Activated CD8-positive, alpha-beta memory T cell treated with anti-CD3 and anti-CD28 coated beads, Interleukin-2, amount 10 ng/mL, durations not matched to agents 7 days and 5 days (primary cell): ENCODE results near the gene SLC7A8. TPM values are rescaled to one million over a fixed set of nuclear protein-coding genes. Genes with fewer than 3 reads are reported as not detected.
"Not testable (repeated sequence)": the region's sequence is repeated elsewhere in the genome, so short reads cannot be mapped to it uniquely, and the experiment has no call there.

ENCODE experiments used
- ATAC-seq: fragments of 150-1000 bp; cut with Tn5 transposase; one replicate; pipeline ENCODE4 v1.10.0; 2021; ENCODE audit warnings: moderate library complexity
- CTCF ChIA-PET: fragments of 350-600 bp; sonication (Branson Sonifier 250); formaldehyde crosslinking; loops from one replicate; lab custom pipeline; 2021; ENCODE audit warnings: antibody characterized with exemption; lab: Charles Lee
- DNase-seq: peaks from one replicate; pipeline ENCODE4 v3.0.0-alpha.2; 2020
- H3K27ac Mint-ChIP-seq: one replicate; pipeline ENCODE4 v1.8.0; 2021; ENCODE audit warnings: mild to moderate bottlenecking, mixed read lengths
- H3K27me3 Mint-ChIP-seq: one replicate; pipeline ENCODE4 v1.8.0; 2021; ENCODE audit warnings: mixed read lengths
- H3K36me3 Mint-ChIP-seq: one replicate; pipeline ENCODE4 v1.8.0; 2021; ENCODE audit warnings: mild to moderate bottlenecking, mixed read lengths
- H3K4me1 Mint-ChIP-seq: one replicate; pipeline ENCODE4 v1.8.0; 2021; ENCODE audit warnings: mixed read lengths
- H3K4me3 Mint-ChIP-seq: one replicate; pipeline ENCODE4 v1.8.0; 2021; ENCODE audit warnings: mild to moderate bottlenecking, moderate library complexity, mixed read lengths
- H3K9me3 Mint-ChIP-seq: one replicate; pipeline ENCODE4 v1.8.0; 2022; ENCODE audit warnings: low read depth, mixed read lengths
- total RNA-seq, 2 experiments: library from RNA; stranded (reverse); gene quantifications; one replicate each; pipeline ENCODE4 v1.2.3, GENCODE V29; 2021

SLC7A8 gene
- total RNA-seq, 2 experiments from 2014 or later: 0.54 to 0.91 TPM

DNA sequence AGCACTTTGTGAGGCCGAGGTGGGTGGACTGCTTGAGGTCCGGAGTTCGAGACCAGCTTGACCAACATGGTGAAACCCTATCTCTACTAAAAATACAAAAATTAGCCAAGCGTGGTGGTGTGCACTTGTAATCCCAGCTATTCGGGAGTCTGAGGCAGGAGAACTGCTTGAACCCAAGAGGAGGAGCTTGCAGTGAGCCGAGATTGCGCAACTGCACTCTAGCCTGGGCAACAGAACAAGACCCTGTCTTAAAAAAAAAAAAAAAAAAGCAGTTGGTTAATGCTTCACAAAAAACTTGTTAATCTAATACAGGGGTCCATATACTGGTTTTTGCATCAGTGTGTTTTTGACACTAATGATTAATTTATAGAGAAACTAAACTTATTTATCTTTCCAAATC, 18.5 kb upstream of the SLC7A8 start:
- no peaks in the 10 kb centered on the region for H3K36me3 Mint-ChIP-seq
- no peak for ATAC-seq
- CTCF ChIA-PET: interaction anchor here (1.6 to 1.8 kb wide), 2 partner anchors 12 to 14 kb away, joined by 4 read pairs; no protein-coding TSS in a partner anchor
- no peaks in the 10 kb centered on the region for H3K4me1 Mint-ChIP-seq
- DNase-seq: no peak
- H3K4me3 Mint-ChIP-seq: no peak overlapping the region
- H3K27ac Mint-ChIP-seq: no peak overlapping the region
- H3K9me3 Mint-ChIP-seq: no peaks in the 10 kb centered on the region
- H3K27me3 Mint-ChIP-seq: peaks cover 12% of the 10 kb centered on the region

DNA sequence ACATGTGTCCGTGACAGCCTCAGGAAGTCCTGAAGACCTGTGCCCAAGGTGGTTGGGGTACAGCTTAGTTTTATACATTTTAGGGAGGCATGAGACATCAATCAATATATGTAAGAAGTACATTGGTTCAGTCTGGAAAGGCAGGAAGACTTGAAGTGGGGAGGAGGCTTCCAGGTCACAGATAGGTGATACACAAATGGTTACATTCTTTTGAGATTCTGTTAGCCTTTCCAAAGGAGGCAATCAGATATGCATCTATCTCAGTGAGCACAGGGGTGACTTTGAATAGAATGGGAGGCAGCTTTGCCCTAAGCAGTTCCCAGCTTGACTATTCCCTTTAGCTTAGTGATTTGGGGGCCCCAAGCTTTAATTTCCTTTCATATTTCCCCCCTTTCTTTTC, 15.7 kb upstream of the SLC7A8 start:
- CTCF ChIA-PET: interaction anchor here (0.6 to 2.4 kb wide), 2 partner anchors 78 to 420 kb away, joined by 3 to 12 read pairs; no protein-coding TSS in a partner anchor
- not testable (repeated sequence) for H3K36me3 Mint-ChIP-seq, H3K27me3 Mint-ChIP-seq, H3K9me3 Mint-ChIP-seq, H3K4me3 Mint-ChIP-seq, DNase-seq, H3K27ac Mint-ChIP-seq, H3K4me1 Mint-ChIP-seq, ATAC-seq

DNA sequence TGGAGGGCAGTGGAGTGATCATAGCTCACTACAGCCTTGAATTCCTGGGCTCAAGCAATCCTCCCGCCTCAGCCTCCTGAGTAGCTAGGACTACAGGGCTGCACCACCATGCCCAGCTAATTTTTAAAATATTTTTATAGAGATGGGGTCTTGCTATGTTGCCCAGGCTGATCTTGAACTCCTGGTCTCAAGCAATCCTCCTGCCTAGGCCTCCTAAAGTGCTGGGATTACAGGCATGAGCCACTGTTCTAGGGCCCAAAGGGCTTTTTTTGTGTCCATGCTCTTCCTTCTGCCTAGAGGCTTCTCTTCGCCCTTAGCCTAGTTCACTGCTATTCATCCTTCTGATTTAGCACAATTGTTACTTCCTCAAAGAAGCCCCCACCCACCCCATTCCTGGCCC, 13.0 kb upstream of the SLC7A8 start:
- H3K4me1 Mint-ChIP-seq, CTCF ChIA-PET, ATAC-seq, H3K4me3 Mint-ChIP-seq, H3K27ac Mint-ChIP-seq, H3K36me3 Mint-ChIP-seq, H3K9me3 Mint-ChIP-seq, DNase-seq: not testable (repeated sequence)
- H3K27me3 Mint-ChIP-seq: peaks cover 11% of the 10 kb centered on the region

DNA sequence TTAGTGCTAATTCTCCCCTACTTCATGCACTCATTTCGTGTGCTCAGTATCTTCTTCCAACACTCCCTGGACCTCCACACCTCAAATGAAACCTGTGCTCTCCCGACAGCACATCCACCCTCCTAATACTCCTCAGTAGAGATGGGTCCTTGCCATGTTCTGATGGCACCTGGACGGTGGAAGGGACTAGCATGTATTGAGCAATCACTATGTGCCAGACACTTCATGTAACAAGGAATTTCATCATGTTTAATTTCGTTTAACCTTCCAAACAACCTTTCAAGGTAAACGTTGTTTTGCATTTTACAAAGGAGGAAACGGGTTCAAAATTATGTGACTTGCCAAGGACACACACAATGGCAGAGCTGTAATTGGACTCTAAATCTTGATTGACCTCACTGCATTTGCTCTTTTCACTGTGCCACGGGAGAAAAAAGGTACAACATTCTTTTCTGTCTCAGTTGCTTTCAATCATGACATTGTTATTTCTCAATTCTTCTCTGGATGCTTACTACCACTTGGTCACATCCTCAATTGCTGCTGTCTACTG, 12.2 kb upstream of the SLC7A8 start:
- Mint-ChIP-seq H3K9me3 (no peaks in the 10 kb centered on the region), H3K36me3 (peaks cover 1% of the 10 kb centered on the region), H3K4me3 (no peak overlapping the region), H3K4me1 (no peaks in the 10 kb centered on the region), H3K27me3 (peaks cover 11% of the 10 kb centered on the region), H3K27ac (no peak overlapping the region)
- ATAC-seq (no peak), DNase-seq (no peak)
- CTCF ChIA-PET: no interaction called here

DNA sequence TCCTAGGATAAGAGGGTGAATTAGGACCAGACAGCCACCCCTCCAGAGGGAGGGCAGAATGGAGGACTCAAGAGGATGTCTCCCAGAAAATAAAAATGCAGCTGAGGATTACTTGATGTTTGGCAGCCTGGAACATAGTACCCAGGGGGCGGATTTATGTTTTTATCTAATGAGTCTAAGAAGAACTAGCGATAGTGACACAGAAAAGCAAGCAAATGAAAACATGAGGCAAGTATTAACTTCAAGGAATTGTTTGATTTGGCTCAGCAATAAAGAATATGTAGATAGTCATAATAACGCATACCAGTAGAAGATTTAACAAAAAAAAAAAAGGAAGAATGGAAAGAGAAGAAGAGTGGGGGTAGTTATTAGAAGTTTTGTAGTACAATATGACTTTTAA, 10.0 kb upstream of the SLC7A8 start:
- ATAC-seq: no peak
- CTCF ChIA-PET: interaction anchor here (1.5 kb wide), 1 partner anchor 73 kb away, joined by 5 read pairs; no protein-coding TSS in a partner anchor
- no peak for DNase-seq
- H3K27me3 Mint-ChIP-seq: peaks cover 11% of the 10 kb centered on the region
- H3K4me1 Mint-ChIP-seq: no peaks in the 10 kb centered on the region
- H3K9me3 Mint-ChIP-seq: no peaks in the 10 kb centered on the region
- peaks cover 1% of the 10 kb centered on the region for H3K36me3 Mint-ChIP-seq
- no peak overlapping the region for H3K27ac Mint-ChIP-seq
- H3K4me3 Mint-ChIP-seq: no peak overlapping the region

DNA sequence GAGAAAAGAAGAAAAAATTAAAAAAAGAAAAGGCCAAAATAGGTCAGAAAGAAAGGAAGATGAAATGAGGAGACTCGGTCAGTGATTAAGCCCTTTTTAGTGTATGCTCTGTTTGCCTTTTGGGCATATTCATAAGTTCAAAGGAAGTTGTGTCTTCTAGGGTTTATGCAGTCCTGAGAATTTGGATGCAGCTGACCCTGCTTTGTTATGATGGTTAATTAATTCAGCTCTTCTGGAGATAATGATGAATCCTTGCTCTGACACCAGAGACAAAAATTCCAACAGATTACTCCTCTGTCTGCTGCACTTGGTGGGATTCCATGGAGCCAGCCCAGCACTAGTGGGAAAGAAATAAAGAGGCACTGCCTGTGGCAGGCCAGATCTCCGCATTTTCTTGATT, 4.5 kb upstream of the SLC7A8 start:
- no peak for DNase-seq
- no peaks in the 10 kb centered on the region for H3K9me3 Mint-ChIP-seq
- H3K27me3 Mint-ChIP-seq: peaks cover 8% of the 10 kb centered on the region
- no peak overlapping the region for H3K27ac Mint-ChIP-seq
- H3K4me1 Mint-ChIP-seq: no peaks in the 10 kb centered on the region
- no peak overlapping the region for H3K4me3 Mint-ChIP-seq
- no peak for ATAC-seq
- CTCF ChIA-PET: interaction anchor here (0.9 to 18.4 kb wide), 11 partner anchors 10 to 119 kb away, joined by 3 to 285 read pairs (median 4); partner anchors contain the start of genes ACIN1 and C14orf119
- no peaks in the 10 kb centered on the region for H3K36me3 Mint-ChIP-seq

DNA sequence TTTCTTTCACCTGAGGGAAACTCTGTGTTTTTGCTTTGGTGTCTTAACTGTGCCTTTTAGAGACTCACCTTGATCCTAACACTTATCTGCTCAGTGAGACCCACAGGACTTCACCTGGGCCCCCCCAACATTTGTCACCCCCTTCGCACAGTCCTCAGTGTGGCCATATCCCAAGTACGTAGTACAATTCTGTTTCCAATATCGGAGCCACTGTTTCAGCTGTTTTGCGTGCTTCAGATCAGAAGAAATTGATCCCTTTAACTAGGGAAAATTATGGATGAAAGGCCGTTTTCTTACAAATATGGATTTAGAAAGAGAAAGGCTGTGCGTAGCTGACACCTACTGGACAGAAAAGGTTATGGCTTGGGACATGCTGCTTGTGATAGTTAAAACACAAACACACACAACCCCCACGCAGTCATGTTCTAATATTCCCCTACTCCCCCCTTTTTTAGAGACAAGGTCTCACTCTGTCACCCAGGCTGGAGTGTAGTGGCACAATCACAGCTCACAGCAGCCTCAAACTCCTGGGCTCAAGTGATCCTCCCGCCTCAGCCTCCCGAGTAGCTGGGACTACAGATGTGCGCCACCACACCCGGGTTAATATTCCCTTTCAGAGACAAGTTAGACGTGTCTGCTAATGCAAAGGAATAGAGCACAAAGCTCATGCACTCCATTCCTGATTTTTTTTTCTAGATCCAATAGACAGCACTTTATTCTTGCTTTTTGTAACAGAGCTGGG, 3.6 kb upstream of the SLC7A8 start:
- Mint-ChIP-seq H3K9me3 (no peaks in the 10 kb centered on the region), H3K27ac (no peak overlapping the region), H3K27me3 (peaks cover 8% of the 10 kb centered on the region), H3K4me1 (no peaks in the 10 kb centered on the region), H3K4me3 (no peak overlapping the region), H3K36me3 (no peaks in the 10 kb centered on the region)
- ATAC-seq (no peak), DNase-seq (no peak)
- CTCF ChIA-PET: interaction anchor here (0.7 to 18.4 kb wide), 19 partner anchors 10 to 201 kb away, joined by 3 to 285 read pairs (median 5); partner anchors contain the start of genes ACIN1 and C14orf119

DNA sequence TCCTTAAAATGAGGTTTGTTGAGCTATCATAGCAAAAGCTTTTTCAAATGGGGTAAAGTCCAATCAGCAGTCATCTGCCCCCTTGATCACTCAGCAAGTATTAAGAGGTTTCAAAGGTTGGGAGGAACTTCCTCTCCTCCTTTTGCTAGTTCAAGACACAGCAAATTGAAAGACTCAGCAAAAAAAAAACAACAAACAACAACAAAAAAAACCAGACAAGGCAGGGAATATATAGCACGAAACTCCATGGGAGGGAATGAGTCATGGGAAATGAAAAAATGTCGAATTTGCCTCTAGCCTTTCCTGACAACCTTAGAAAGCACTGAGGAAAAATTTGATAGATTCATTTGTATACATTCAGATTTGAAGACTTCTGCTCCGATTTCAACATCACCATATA, 1.6 kb upstream of the SLC7A8 start:
- Mint-ChIP-seq H3K27me3 (peaks cover 19% of the 10 kb centered on the region), H3K4me3 (no peak overlapping the region), H3K36me3 (no peaks in the 10 kb centered on the region), H3K4me1 (peaks cover 2% of the 10 kb centered on the region), H3K9me3 (no peaks in the 10 kb centered on the region), H3K27ac (no peak overlapping the region)
- CTCF ChIA-PET: interaction anchor here (0.9 to 18.4 kb wide), 6 partner anchors 53 to 130 kb away, joined by 3 to 285 read pairs (median 4); partner anchors contain the start of gene PPP1R3E
- ATAC-seq (no peak), DNase-seq (no peak)

DNA sequence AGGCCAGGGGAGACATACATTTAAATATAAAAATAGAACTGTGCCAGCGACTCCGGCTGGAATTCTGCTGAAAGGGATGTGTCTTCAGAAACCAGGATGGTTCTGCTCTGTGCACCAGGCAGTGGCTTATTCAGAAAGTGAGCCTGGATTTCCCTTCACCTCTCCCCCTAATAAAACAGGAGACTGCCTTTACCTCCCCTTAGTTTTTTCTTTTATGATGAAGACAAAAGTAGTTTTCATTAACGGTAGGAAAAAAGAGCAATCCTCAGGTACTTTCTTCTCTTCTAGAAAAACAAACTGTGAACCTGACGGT, 346 bp downstream of the SLC7A8 start:
- no peaks in the 10 kb centered on the region for H3K36me3 Mint-ChIP-seq
- H3K4me3 Mint-ChIP-seq: no peak overlapping the region
- ATAC-seq (no peak), DNase-seq (no peak)
- H3K27me3 Mint-ChIP-seq: peaks cover 34% of the 10 kb centered on the region
- H3K9me3 Mint-ChIP-seq: no peaks in the 10 kb centered on the region
- H3K4me1 Mint-ChIP-seq: peaks cover 2% of the 10 kb centered on the region
- CTCF ChIA-PET: interaction anchor here (0.6 to 18.4 kb wide), 9 partner anchors 11 to 312 kb away, joined by 3 to 285 read pairs (median 4); no protein-coding TSS in a partner anchor
- H3K27ac Mint-ChIP-seq: no peak overlapping the region

DNA sequence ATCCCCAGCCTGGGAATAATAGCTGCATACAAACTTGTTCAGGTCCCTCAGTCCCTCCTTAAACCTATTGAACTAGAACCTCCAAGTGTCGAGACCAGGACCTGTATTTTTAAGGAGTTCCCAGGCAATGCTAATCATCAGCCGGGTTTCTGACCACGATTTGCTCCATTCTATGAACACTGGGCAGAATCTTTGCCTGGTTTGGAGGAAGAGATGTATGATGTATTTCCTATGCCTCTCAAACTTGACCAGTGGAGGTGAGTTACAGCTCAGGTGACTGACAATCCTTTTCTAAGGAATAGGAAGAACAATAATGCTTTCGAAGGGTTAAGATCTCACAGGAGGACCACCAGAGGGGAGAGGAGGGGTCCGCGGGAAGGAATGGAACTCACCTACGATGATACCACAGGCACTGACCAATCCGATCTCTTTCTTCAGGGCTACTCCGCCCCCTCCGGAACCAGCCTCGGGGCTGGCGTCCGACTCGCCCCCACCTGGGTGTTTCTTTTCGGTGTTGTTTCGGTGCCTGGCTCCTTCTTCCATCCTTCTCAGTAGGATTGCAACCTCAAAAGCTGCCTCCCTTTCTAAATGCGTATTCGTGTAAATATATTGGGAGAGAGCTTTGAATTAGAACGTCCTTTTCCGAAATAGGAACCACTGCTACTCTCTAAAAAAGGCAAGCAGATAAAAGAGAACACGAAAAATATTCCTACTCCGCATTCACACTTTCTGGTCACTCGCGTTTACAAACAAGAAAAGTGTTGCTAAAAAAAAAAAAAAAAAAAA, 895 bp downstream of the SLC7A8 start:
- H3K9me3 Mint-ChIP-seq: no peaks in the 10 kb centered on the region
- peaks cover 39% of the 10 kb centered on the region for H3K27me3 Mint-ChIP-seq
- ATAC-seq (peak; percentile 82), DNase-seq (peak; percentile 49)
- H3K36me3 Mint-ChIP-seq: no peaks in the 10 kb centered on the region
- CTCF ChIA-PET: interaction anchor here (0.6 to 18.4 kb wide), 9 partner anchors 9 to 312 kb away, joined by 3 to 285 read pairs (median 4); no protein-coding TSS in a partner anchor
- H3K27ac Mint-ChIP-seq: no peak overlapping the region
- no peak overlapping the region for H3K4me3 Mint-ChIP-seq
- H3K4me1 Mint-ChIP-seq: peaks cover 2% of the 10 kb centered on the region

DNA sequence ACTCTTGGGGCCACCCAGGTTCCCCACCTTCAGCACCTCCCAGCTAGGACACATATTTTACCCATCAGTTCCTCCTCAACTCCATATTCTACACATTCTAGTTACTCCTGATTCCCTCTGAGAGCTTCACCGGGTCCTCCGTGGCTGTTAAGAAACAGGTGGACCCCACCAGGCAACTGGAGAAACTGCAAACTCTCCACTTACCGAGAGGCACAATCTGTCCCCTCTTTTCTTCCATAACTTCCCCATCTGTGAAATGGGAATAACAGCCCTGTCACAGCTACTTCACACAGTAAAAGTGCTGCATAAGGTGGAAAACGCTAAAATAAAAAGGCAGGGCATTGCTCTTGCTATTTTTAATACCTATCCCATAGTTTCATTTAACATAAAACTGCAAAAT, 1.5 kb downstream of the SLC7A8 start:
- Mint-ChIP-seq H3K36me3 (no peaks in the 10 kb centered on the region), H3K27me3 (peaks cover 43% of the 10 kb centered on the region), H3K4me1 (peaks cover 2% of the 10 kb centered on the region), H3K27ac (no peak overlapping the region), H3K4me3 (peak overlapping the region; percentile 6), H3K9me3 (no peaks in the 10 kb centered on the region)
- DNase-seq (no peak), ATAC-seq (no peak)
- CTCF ChIA-PET: interaction anchor here (0.8 to 18.4 kb wide), 5 partner anchors 9 to 124 kb away, joined by 3 to 285 read pairs (median 4); no protein-coding TSS in a partner anchor

DNA sequence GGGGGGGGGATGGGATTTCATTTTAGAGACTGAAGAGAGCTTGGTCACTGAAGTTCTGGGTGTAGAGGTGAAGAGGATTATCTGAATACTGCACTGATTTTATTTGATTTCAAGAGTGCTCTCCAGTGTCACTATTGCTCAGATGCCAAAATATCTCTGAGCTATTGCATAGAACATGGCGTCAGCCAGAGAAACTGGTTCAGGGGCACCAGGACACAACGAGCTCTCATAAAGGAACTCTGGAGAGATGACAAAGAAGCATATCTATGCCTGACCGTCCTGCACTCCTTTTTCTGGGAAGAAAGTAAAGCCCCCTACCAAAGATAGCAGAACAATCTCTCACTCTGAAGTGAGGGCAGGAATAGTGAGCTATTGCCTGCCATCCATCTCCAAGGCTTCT, 2.0 kb downstream of the SLC7A8 start:
- DNase-seq (no peak), ATAC-seq (no peak)
- H3K4me1 Mint-ChIP-seq: peaks cover 2% of the 10 kb centered on the region
- H3K27ac Mint-ChIP-seq: no peak overlapping the region
- CTCF ChIA-PET: interaction anchor here (0.8 to 18.4 kb wide), 4 partner anchors 26 to 123 kb away, joined by 3 to 285 read pairs (median 5); no protein-coding TSS in a partner anchor
- H3K4me3 Mint-ChIP-seq: peak overlapping the region; percentile 6
- H3K27me3 Mint-ChIP-seq: peaks cover 43% of the 10 kb centered on the region
- no peaks in the 10 kb centered on the region for H3K36me3 Mint-ChIP-seq
- H3K9me3 Mint-ChIP-seq: no peaks in the 10 kb centered on the region

DNA sequence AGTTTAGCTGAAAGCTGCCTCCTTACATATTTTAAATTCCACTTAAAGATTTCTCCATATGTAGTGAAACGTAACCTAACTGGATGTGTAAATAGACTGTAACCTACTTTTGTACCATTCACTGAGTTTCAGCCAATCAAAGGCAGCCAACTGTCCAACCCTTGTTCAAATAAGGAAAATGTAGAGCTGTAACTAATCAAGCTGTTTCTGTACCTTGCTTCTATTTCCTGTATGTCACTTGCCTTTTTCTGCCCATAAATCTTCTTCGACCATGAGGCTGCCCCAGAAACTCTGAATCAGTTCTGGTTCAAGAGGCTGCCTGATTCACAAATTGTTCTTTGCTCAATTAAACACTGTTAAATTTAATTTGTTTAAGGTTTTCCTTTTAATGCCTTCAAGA, 6.3 kb downstream of the SLC7A8 start:
- no peak overlapping the region for H3K27ac Mint-ChIP-seq
- ATAC-seq (no peak), DNase-seq (no peak)
- peaks cover 44% of the 10 kb centered on the region for H3K27me3 Mint-ChIP-seq
- CTCF ChIA-PET: interaction anchor here (3.3 to 18.4 kb wide), 2 partner anchors 9 to 55 kb away, joined by 14 to 285 read pairs; no protein-coding TSS in a partner anchor
- H3K4me3 Mint-ChIP-seq: no peak overlapping the region
- peaks cover 2% of the 10 kb centered on the region for H3K4me1 Mint-ChIP-seq
- H3K9me3 Mint-ChIP-seq: no peaks in the 10 kb centered on the region
- H3K36me3 Mint-ChIP-seq: no peaks in the 10 kb centered on the region
